ENCODE measurements around the gene SPON2.

The SPON2 gene

GRCh38 chr4:1216869-1217294 lies 44.5 kb upstream of the SPON2 start:
- peak; percentile 68 for DNase-seq (ENCODE audit: extremely low spot score)
- ChIA-PET CTCF (interaction anchor here (1.2 to 2.0 kb wide), 3 partner anchors 13 to 79 kb away, joined by 3 to 9 read pairs (median 5); no protein-coding TSS in a partner anchor), POLR2A (interaction anchor here (1.2 kb wide), 1 partner anchor 13 kb away, joined by 3 read pairs; no protein-coding TSS in a partner anchor)
- no peak for TF ChIP-seq CTCF (IDR thresholded peaks at IDR 0.05; ENCODE audit: control extremely low read depth, extremely low read depth, low read depth, missing control alignments)

GRCh38 chr4:1216076-1216614 lies 43.8 kb upstream of the SPON2 start:
- DNase-seq (ENCODE audit: extremely low spot score), result no peak
- POLR2A ChIA-PET, result interaction anchor here (1.2 kb wide), 1 partner anchor 12 kb away, joined by 3 read pairs; no protein-coding TSS in a partner anchor
- no peak for TF ChIP-seq CTCF (IDR thresholded peaks at IDR 0.05; ENCODE audit: control extremely low read depth, extremely low read depth, low read depth, missing control alignments)
- CTCF ChIA-PET, result interaction anchor here (1.8 to 2.0 kb wide), 2 partner anchors 49 to 79 kb away, joined by 3 to 5 read pairs; no protein-coding TSS in a partner anchor

GRCh38 chr4:1215141-1216075 lies 43.0 kb upstream of the SPON2 start:
- ChIA-PET POLR2A (no interaction called here), CTCF (interaction anchor here (0.8 kb wide), 1 partner anchor 48 kb away, joined by 3 read pairs; no protein-coding TSS in a partner anchor)
- peak; percentile 76 for DNase-seq (ENCODE audit: extremely low spot score)
- no peak for TF ChIP-seq CTCF (IDR thresholded peaks at IDR 0.05; ENCODE audit: control extremely low read depth, extremely low read depth, low read depth, missing control alignments)

GRCh38 chr4:1214101-1215095 lies 42.0 kb upstream of the SPON2 start:
- ChIA-PET CTCF (interaction anchor here (0.8 kb wide), 1 partner anchor 47 kb away, joined by 3 read pairs; no protein-coding TSS in a partner anchor), POLR2A (no interaction called here)
- DNase-seq (ENCODE audit: extremely low spot score), result no peak
- TF ChIP-seq CTCF (IDR thresholded peaks at IDR 0.05; ENCODE audit: control extremely low read depth, extremely low read depth, low read depth, missing control alignments), result no peak

GRCh38 chr4:1213336-1213995 lies 41.1 kb upstream of the SPON2 start:
- CTCF ChIA-PET, result no interaction called here
- POLR2A ChIA-PET, result no interaction called here
- no peak for TF ChIP-seq CTCF (IDR thresholded peaks at IDR 0.05; ENCODE audit: control extremely low read depth, extremely low read depth, low read depth, missing control alignments)
- DNase-seq (ENCODE audit: extremely low spot score), result no peak
